BE2C (cell line): Measurements from ENCODE around the gene MTMR2.

ENCODE experiments used
- DNase-seq: peaks from one replicate; pipeline ENCODE4 v3.0.0-alpha.2; 2020
- H3K27me3 ChIP-seq: fragments of 250-450 bp; sonication (Bioruptor Pico); 2 replicates; pipeline ENCODE4 v1.5.1; 2020; ENCODE audit warnings: mild to moderate bottlenecking
- H3K36me3 ChIP-seq: fragments of 250-450 bp; sonication (Bioruptor Pico); 2 replicates; pipeline ENCODE4 v1.5.1; 2020; ENCODE audit warnings: mild to moderate bottlenecking
- H3K4me1 ChIP-seq: fragments of 250-450 bp; sonication (Bioruptor Pico); 2 replicates; pipeline ENCODE4 v1.5.1; 2020
- H3K4me3 ChIP-seq: 2 replicates; pipeline ENCODE4 v1.5.1; 2011; ENCODE audit warnings: low read depth, low read length
- H3K9me3 ChIP-seq: fragments of 250-450 bp; sonication (Bioruptor Pico); 2 replicates; pipeline ENCODE4 v1.5.1; 2020
- TF ChIP-seq, protein P1 (sequence below): IDR thresholded peaks from 2 replicates; pipeline ENCODE4 v1.5.1; 2012; ENCODE audit warnings: mild to moderate bottlenecking, low read depth, low read length

Gene MTMR2

GRCh38 chr11:95805869-95806268, 118.0 kb downstream of the MTMR2 start:
- TF ChIP-seq, protein P1, sequence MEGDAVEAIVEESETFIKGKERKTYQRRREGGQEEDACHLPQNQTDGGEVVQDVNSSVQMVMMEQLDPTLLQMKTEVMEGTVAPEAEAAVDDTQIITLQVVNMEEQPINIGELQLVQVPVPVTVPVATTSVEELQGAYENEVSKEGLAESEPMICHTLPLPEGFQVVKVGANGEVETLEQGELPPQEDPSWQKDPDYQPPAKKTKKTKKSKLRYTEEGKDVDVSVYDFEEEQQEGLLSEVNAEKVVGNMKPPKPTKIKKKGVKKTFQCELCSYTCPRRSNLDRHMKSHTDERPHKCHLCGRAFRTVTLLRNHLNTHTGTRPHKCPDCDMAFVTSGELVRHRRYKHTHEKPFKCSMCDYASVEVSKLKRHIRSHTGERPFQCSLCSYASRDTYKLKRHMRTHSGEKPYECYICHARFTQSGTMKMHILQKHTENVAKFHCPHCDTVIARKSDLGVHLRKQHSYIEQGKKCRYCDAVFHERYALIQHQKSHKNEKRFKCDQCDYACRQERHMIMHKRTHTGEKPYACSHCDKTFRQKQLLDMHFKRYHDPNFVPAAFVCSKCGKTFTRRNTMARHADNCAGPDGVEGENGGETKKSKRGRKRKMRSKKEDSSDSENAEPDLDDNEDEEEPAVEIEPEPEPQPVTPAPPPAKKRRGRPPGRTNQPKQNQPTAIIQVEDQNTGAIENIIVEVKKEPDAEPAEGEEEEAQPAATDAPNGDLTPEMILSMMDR = no peak
- Histone ChIP-seq H3K4me3 (no peak overlapping the region), H3K4me1 (no peaks in the 10 kb centered on the region), H3K27me3 (no peaks in the 10 kb centered on the region), H3K9me3 (no peaks in the 10 kb centered on the region; the same call in 1 of the 2 replicates), H3K36me3 (peaks cover 25% of the 10 kb centered on the region)
- no peak for DNase-seq

DNA sequence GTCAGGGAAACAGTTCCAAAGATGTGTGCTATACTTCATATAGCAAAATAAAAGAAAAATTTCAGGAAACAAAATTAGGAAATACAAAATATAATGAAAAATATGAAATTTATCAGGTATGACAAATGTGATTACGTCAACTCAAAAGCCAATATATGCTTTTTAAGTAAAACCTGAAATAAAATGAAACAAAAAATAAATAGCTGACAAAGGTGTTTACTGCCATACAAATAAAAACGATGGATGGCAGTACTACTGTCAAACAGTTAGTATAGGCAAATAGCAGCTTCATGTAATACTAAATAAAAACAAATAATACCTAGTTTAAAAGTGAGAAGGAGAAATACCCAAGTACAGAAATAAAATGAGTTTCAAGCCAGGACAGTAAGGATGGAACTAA, 119.9 kb downstream of the MTMR2 start:
- DNase-seq = no peak
- H3K9me3 ChIP-seq = no peaks in the 10 kb centered on the region; the same call in 1 of the 2 replicates
- H3K4me1 ChIP-seq = no peaks in the 10 kb centered on the region
- peaks cover 32% of the 10 kb centered on the region for H3K36me3 ChIP-seq
- H3K4me3 ChIP-seq = no peak overlapping the region
- no peaks in the 10 kb centered on the region for H3K27me3 ChIP-seq
- TF ChIP-seq, protein P1 = no peak

DNA sequence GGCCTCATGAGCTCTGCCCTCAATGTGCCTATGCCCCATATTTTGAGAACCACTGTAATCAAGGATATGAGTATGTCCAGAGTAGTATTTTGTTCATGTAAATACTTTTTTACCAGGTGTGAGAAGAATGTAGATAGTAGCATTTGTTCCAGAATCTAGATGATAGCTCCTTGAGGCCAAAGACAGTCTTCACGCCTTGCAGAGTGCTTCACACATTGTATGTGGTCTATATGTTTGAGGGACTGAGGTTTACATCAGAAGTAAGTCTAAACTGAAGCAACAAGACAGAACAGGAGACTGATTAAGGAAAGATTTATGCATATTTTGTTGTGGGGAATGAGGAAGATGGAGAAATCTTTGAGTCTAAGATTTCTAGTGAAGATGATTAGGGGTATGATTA, 121.1 kb downstream of the MTMR2 start:
- no peak for DNase-seq
- Histone ChIP-seq H3K9me3 (no peaks in the 10 kb centered on the region; the same call in 1 of the 2 replicates), H3K27me3 (no peaks in the 10 kb centered on the region), H3K4me1 (no peaks in the 10 kb centered on the region), H3K4me3 (no peak overlapping the region), H3K36me3 (peaks cover 32% of the 10 kb centered on the region)
- TF ChIP-seq, protein P1 = no peak

DNA sequence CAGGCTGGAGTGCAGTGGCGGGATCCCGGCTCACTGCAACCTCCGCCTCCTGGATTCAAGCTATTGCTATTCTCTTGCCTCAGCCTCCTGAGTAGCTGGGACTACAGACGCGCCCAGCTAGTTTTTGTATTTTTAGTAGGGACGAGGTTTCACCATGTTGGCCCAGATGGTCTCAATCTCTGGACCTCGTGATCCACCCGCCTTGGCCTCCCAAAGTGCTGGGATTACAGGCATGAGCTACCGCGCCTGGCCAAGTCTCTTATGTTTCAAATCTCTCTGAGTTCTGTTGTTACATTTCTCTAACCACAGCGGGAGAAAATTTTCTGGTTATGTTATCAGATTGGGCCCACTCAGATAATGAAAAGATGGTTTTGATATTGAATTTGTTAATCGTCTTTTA, 123.5 kb downstream of the MTMR2 start:
- no peak for DNase-seq
- Histone ChIP-seq H3K4me1 (no peaks in the 10 kb centered on the region), H3K9me3 (no peaks in the 10 kb centered on the region), H3K36me3 (peaks cover 16% of the 10 kb centered on the region), H3K27me3 (no peaks in the 10 kb centered on the region), H3K4me3 (no peak overlapping the region)
- TF ChIP-seq, protein P1 = no peak

DNA sequence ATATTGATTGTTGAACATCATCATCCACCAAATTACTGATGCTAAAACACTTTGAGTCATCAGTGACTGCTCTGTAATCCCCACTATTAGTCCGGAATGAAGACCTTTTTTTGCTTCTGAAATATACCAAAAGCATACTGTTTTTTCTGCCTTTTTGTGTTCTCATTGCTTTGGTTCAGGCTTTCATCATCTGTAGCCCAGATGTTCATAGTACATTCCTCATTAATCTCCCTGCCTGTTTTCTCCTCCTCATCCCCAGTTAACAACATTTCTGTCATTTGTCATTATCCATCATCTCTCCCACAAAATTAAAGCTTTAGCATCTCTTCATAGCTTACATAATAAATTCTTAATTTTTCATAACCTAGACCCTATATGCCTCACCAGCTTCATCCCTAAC, 124.4 kb downstream of the MTMR2 start:
- H3K36me3 ChIP-seq = peaks cover 16% of the 10 kb centered on the region
- no peaks in the 10 kb centered on the region for H3K27me3 ChIP-seq
- TF ChIP-seq, protein P1 = no peak

GRCh38 chr11:95796501-95796900, 127.4 kb downstream of the MTMR2 start:
- TF ChIP-seq, protein P1 = no peak
- DNase-seq = no peak
- no peak overlapping the region for H3K4me3 ChIP-seq
- H3K36me3 ChIP-seq = peaks cover 8% of the 10 kb centered on the region
- H3K27me3 ChIP-seq = no peaks in the 10 kb centered on the region
- H3K9me3 ChIP-seq = no peaks in the 10 kb centered on the region
- no peaks in the 10 kb centered on the region for H3K4me1 ChIP-seq

More for the DNA sequence above, 124.4 kb downstream of the MTMR2 start:
- DNase-seq = no peak
- no peaks in the 10 kb centered on the region for H3K9me3 ChIP-seq
- no peaks in the 10 kb centered on the region for H3K4me1 ChIP-seq
- no peak overlapping the region for H3K4me3 ChIP-seq
